Gastroesophageal sphincter (tissue), 4 donors: ENCODE data around the gene VSTM4. TPM values are rescaled to one million over a fixed set of nuclear protein-coding genes. Genes with fewer than 3 reads are reported as not detected.
A peak's percentile ranks its signal among the peaks of the same experiment; 100 is the strongest.

Experiments used
- ATAC-seq: fragments of 150-250 bp; one replicate; pipeline ENCODE4 v1.9.1; 2016; ENCODE audit warnings: mild to moderate bottlenecking, moderate library complexity
- H3K27ac ChIP-seq, 4 donors: fragments of 200-600 bp; sonication (generic) in 3 of 4; 1 replicate in 3 of 4; 2 replicates in 1 of 4; pipeline ENCODE4 v1.5.1; 2016 to 2019
- H3K27me3 ChIP-seq: fragments of 200-600 bp; sonication (generic); one replicate; pipeline ENCODE4 v1.5.1; 2019
- H3K36me3 ChIP-seq, 2 donors: fragments of 200-600 bp; sonication (generic); one replicate each; pipeline ENCODE4 v1.5.1; 2019; ENCODE audit warnings: control low read depth in 1 of 2
- H3K4me1 ChIP-seq, 3 donors: fragments of 200-600 bp; sonication (generic); 1 replicate in 2 of 3; 2 replicates in 1 of 3; pipeline ENCODE4 v1.5.1; 2016 to 2019; ENCODE audit warnings: control low read depth in 2 of 3
- H3K4me3 ChIP-seq, 2 donors: fragments of 200-600 bp; sonication (generic); one replicate each; pipeline ENCODE4 v1.5.1; 2019; ENCODE audit warnings: mild to moderate bottlenecking in 1 of 2, moderate library complexity in 1 of 2
- H3K9me3 ChIP-seq, 3 donors: fragments of 200-600 bp; sonication (generic); one replicate each; pipeline ENCODE4 v1.5.1; 2017 to 2019; ENCODE audit warnings: control low read depth in 2 of 3
- EP300 ChIP-seq: sonication (generic); formaldehyde crosslinking; IDR thresholded peaks from one replicate; pipeline ENCODE4 v1.6.1; 2017; ENCODE audit warnings: antibody characterized with exemption, mild to moderate bottlenecking
- POLR2A ChIP-seq, 2 donors: fragments of 450-650 bp; IDR thresholded peaks; one replicate each; pipeline ENCODE4 v1.6.1; 2017; ENCODE audit warnings: antibody characterized with exemption in 2 of 2, mild to moderate bottlenecking in 2 of 2, moderate library complexity in 1 of 2
- POLR2AphosphoS5 ChIP-seq: sonication (generic); formaldehyde crosslinking; IDR thresholded peaks from one replicate; pipeline ENCODE4 v1.6.1; 2017; ENCODE audit warnings: antibody characterized with exemption
- WGBS, 2 donors: methylation state at CpG; one replicate each; pipeline ENCODE4 v1.1.5; 2018; ENCODE audit warnings: low coverage in 1 of 2; 5-methylcytosine and 5-hydroxymethylcytosine counted together
- total RNA-seq, 4 donors: library from RNA; depleted of rRNA; stranded (reverse); fragments of >200 nt; gene quantifications; one replicate each; pipeline ENCODE4 v1.1.0, GENCODE V29; 2016
- TF ChIP-seq, protein P1 (sequence below), 4 experiments: fragments of 200-600 bp in 2 of 4; fragments of 450-650 bp in 2 of 4; sonication (generic) in 1 of 4; IDR thresholded peaks; one replicate each; pipeline ENCODE4 v1.5.1; 2017 to 2019; ENCODE audit warnings: antibody characterized with exemption in 4 of 4, mild to moderate bottlenecking in 2 of 4, moderate library complexity in 2 of 4

VSTM4 gene
- total RNA-seq, 4 donors from 2014 or later: 11.4 to 25.1 (median 21.9) TPM

DNA sequence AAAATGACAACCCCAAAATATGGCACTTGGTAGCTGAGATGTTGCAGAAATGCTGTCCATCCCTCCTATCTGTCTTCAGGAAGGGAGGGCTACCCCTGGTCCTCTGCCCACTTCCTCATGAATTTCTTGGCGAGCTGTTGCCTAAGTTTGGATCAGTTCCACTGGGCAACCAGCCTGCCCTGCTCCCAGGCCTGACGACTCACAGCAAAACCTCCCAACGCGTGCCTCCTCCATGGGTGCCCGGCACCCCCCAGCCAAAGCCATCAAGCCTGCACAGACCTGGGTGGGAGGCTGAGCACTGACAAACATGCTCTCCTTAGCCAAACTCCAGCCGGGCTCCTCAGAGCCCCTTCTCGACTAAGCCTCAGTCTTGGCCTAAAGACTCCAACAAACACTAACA lies 8.9 kb downstream of the VSTM4 start:
- peak; percentile 39 for ATAC-seq
- no peak for TF ChIP-seq POLR2A (IDR thresholded peaks at IDR 0.05)
- Histone ChIP-seq H3K9me3 (no peaks in the 10 kb centered on the region), H3K27me3 (no peaks in the 10 kb centered on the region), H3K4me3 (no peak overlapping the region), H3K4me1 (peaks cover 3 to 72% (median 27%) of the 10 kb centered on the region in 3 donors), H3K36me3 (peaks cover 0 to 17% of the 10 kb centered on the region in 2 donors), H3K27ac (peak overlapping the region in 1 of 4 donors; percentile 11)
- 19% methylated on average over 6 of the region's 7 CpGs; no CpG with 5 or more reads in 1 of the 2 donors for WGBS, 2 donors

DNA sequence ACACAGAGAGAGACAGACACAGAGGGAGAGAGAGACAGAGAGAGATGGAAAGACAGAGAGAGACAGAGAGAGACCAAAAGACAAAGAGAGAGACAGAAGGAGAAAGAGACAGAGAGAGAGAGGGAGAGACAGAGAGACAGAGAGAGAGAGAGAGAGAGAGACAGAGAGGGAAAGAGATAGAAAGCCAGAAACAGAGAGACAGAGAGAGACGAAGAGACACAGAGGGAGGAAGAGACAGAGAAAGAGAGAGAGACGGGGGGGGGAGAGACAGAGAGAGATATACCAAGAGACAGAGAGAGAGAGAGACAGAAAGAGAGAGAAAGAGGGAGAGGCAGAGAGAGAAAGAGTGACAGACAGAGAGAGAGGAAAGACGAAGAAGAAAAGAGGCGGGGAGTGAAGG lies 10.2 kb downstream of the VSTM4 start:
- TF ChIP-seq POLR2AphosphoS5 (no peak), EP300 (no peak), POLR2A (IDR thresholded peaks at IDR 0.05) (no peak)
- TF ChIP-seq, protein P1, sequence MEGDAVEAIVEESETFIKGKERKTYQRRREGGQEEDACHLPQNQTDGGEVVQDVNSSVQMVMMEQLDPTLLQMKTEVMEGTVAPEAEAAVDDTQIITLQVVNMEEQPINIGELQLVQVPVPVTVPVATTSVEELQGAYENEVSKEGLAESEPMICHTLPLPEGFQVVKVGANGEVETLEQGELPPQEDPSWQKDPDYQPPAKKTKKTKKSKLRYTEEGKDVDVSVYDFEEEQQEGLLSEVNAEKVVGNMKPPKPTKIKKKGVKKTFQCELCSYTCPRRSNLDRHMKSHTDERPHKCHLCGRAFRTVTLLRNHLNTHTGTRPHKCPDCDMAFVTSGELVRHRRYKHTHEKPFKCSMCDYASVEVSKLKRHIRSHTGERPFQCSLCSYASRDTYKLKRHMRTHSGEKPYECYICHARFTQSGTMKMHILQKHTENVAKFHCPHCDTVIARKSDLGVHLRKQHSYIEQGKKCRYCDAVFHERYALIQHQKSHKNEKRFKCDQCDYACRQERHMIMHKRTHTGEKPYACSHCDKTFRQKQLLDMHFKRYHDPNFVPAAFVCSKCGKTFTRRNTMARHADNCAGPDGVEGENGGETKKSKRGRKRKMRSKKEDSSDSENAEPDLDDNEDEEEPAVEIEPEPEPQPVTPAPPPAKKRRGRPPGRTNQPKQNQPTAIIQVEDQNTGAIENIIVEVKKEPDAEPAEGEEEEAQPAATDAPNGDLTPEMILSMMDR (IDR thresholded peaks at IDR 0.05): no peak
- no peak overlapping the region for H3K4me3 ChIP-seq
- ATAC-seq: no peak
- 70 to 87% methylated on average over 4 of the region's 4 CpGs for WGBS, 2 donors
- H3K27ac ChIP-seq: no peak overlapping the region
- peaks cover 3 to 59% (median 20%) of the 10 kb centered on the region in 3 donors for H3K4me1 ChIP-seq
- H3K27me3 ChIP-seq: no peaks in the 10 kb centered on the region
- H3K9me3 ChIP-seq: no peaks in the 10 kb centered on the region
- H3K36me3 ChIP-seq: peaks cover 0 to 17% of the 10 kb centered on the region in 2 donors

DNA sequence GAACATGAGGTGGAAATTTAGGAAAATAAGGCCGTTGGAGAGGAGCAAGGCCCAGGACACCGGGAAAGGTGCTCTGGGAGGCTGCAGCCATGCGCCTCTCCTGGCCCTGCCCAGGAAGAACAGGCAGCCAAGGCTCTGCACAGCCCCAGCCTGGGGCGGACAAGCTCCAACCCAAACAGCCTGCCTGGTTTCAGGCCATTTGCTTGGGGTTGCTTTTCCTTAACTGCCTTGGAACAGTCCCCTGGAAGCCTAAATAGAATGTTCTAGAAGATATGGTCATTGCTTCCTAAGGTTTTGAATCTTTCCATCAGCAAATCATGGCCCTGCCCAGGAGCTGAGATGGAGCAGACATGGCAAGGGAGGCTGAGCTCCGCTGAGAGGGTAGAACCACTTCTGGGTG lies 11.0 kb downstream of the VSTM4 start:
- Histone ChIP-seq H3K4me1 (peaks cover 3 to 51% (median 14%) of the 10 kb centered on the region in 3 donors), H3K9me3 (no peaks in the 10 kb centered on the region), H3K27ac (no peak overlapping the region), H3K36me3 (peaks cover 0 to 17% of the 10 kb centered on the region in 2 donors), H3K4me3 (no peak overlapping the region), H3K27me3 (no peaks in the 10 kb centered on the region)
- 77 to 86% methylated on average over 3 to 5 of the region's 5 CpGs for WGBS, 2 donors
- no peak for ATAC-seq
- no peak for TF ChIP-seq POLR2A (IDR thresholded peaks at IDR 0.05)
- no peak for TF ChIP-seq EP300
- TF ChIP-seq, protein P1 (IDR thresholded peaks at IDR 0.05): no peak
- no peak for TF ChIP-seq POLR2AphosphoS5

DNA sequence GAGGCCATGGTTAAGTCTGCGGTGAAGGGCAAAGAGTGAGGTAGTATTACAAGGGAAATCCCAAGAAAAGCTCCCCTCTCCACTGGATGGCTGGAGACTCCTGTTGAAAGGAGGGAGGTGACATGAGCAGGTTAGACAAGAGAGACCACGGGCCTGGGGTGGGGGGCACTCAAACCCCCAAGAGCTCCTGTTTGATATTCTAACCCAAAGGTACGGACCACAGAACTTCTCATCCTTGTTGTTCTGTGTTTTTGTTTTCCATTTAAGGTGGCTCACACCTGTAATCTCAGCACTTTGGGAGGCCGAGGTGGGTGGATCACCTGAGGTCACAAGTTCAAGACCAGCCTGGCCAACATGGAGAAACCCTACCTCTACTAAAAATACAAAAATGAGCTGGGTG lies 11.6 kb downstream of the VSTM4 start:
- TF ChIP-seq POLR2AphosphoS5 (no peak), EP300 (no peak), POLR2A (IDR thresholded peaks at IDR 0.05) (no peak)
- TF ChIP-seq, protein P1 (IDR thresholded peaks at IDR 0.05): no peak
- no peaks in the 10 kb centered on the region for H3K27me3 ChIP-seq
- peaks cover 0 to 17% of the 10 kb centered on the region in 2 donors for H3K36me3 ChIP-seq
- H3K27ac ChIP-seq: no peak overlapping the region
- no peaks in the 10 kb centered on the region for H3K9me3 ChIP-seq
- H3K4me1 ChIP-seq: peaks cover 3 to 46% (median 14%) of the 10 kb centered on the region in 3 donors
- ATAC-seq: no peak
- no peak overlapping the region for H3K4me3 ChIP-seq
- 88 to 100% methylated on average over 2 of the region's 4 CpGs for WGBS, 2 donors

DNA sequence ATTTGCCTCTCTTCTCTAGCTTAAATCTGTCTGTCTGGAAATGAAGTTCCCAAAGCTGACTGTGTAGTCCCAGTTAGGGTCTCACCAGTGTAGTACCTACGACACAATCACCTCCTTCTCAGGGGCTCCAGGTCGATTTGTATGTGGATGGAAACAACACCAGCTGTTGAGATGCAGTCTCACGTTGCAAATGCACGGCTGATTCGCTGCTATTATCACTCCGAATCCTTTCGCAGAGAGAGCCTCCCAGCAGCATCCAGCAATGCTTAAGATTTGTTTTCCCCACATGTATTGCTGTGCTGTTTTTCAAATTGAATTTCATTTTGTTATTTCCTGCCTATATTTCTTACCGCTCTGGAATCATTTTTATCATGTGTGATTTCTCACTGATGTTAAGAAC lies 16.3 kb downstream of the VSTM4 start:
- ATAC-seq: no peak
- 92 to 100% methylated on average over 2 to 5 of the region's 8 CpGs for WGBS, 2 donors
- Histone ChIP-seq H3K27ac (no peak overlapping the region), H3K9me3 (no peaks in the 10 kb centered on the region), H3K27me3 (no peaks in the 10 kb centered on the region), H3K4me1 (peaks cover 0 to 8% (median 0%) of the 10 kb centered on the region in 3 donors), H3K36me3 (peaks cover 0 to 10% of the 10 kb centered on the region in 2 donors), H3K4me3 (no peak overlapping the region)
- TF ChIP-seq EP300 (no peak), POLR2AphosphoS5 (no peak), POLR2A (IDR thresholded peaks at IDR 0.05) (no peak)
- TF ChIP-seq, protein P1 (IDR thresholded peaks at IDR 0.05): no peak
